NT2/D1 (cell line): Measurements from ENCODE around the gene EPS8L1.

Experiments used
- SUZ12 ChIP-seq: IDR thresholded peaks from 2 replicates; pipeline ENCODE4 v1.6.1; 2011; ENCODE audit not compliant: insufficient read length, insufficient read depth; ENCODE audit errors: extremely low read depth
- ZNF274 ChIP-seq: IDR thresholded peaks from 2 replicates; pipeline ENCODE4 v1.6.1; 2011; ENCODE audit warnings: mild to moderate bottlenecking, low read depth, low read length

- TF ChIP-seq ZNF274 (no peak), SUZ12 (no peak)
Observed at GRCh38 chr19:55076321-55076720, 652 bp downstream of the EPS8L1 start.
